Measurements from ENCODE around the gene SNRPA1. TPM values are rescaled to one million over a fixed set of nuclear protein-coding genes. Genes with fewer than 3 reads are reported as not detected.

Gene SNRPA1
- total RNA-seq, 2 experiments from 2014 or later = 214 to 222 TPM

DNA sequence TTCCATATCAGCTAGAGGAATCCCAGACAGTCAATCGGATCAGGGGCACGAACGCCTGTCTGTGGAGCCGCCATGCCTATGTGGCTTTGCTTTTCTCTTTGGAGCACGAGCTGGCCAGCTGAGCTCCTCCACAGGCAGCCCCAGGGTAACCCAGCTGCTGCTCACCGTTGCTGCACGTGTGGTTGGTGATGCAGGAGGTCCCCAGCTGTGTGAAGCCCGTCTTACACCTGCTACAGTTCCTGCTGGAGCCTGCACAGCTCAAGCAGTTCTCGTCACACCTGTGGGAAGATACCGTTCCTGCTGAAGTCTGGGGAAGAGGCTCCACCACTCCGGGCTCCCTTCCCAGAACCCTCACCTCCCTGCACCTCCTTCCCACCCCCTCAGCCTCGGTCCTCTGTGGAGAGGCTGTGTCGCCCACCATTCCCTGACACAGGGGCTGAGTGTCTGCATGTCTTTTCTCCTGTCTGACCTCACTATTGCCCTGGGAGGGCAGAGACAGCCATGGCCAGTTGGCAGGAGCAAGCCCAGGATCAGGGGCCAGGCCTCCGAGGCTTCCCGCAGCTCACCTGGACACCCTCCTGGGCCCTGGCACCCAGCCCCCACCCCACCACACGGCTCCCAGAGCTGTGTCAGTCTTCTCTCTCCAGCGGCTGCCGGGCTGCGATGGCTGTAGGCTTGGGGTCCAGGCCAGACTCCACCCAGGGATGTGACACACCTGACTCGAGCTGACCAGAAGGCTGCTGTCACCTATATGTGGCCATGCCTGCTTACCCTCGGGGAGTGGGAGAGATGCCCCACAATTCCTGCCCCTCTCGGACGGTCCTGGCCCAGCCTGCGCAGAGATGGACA, 12.2 kb upstream of the SNRPA1 start:
- ATAC-seq (ENCODE audit: poor library complexity) (no peak), DNase-seq (peak in 1 of 14 experiments; percentile 29)
- intact Hi-C loops (cut with DNase I, micrococcal nuclease) = no loop called here
- H3K36me3 ChIP-seq (ENCODE audit: insufficient read depth, low read length) = no peaks in the 10 kb centered on the region
- H3K9me3 ChIP-seq (ENCODE audit: control insufficient read depth in 1 of 2, insufficient read depth in 1 of 2, low read length in 2 of 2) = no peaks in the 10 kb centered on the region
- no peak overlapping the region for H3K27ac ChIP-seq (ENCODE audit: low read depth in 1 of 2, low read length in 2 of 2)
- Mint-ChIP-seq H3K9me3 (no peaks in the 10 kb centered on the region), H3K4me1 (ENCODE audit: low read depth) (no peaks in the 10 kb centered on the region), H3K4me3 (no peak overlapping the region), H3K36me3 (ENCODE audit: low read depth) (no peaks in the 10 kb centered on the region), H3K27me3 (peaks cover 3% of the 10 kb centered on the region), H3K27ac (no peak overlapping the region)
- ChIA-PET POLR2A (interaction anchor here (1.0 kb wide), 1 partner anchor 13 kb away, joined by 3 read pairs; no protein-coding TSS in a partner anchor), CTCF (no interaction called here)
- H3K4me1 ChIP-seq (ENCODE audit: insufficient read depth, low read length) = no peaks in the 10 kb centered on the region
- no peak overlapping the region for H3K4me3 ChIP-seq (ENCODE audit: low read length)
- TF ChIP-seq CTCF (IDR thresholded peaks at IDR 0.05) = no peak
- peaks cover 0 to 2% of the 10 kb centered on the region in 2 experiments for H3K27me3 ChIP-seq (ENCODE audit: control insufficient read depth in 1 of 2, insufficient read depth in 2 of 2, low read length in 2 of 2)

GRCh38 chr15:101306341-101307047, 11.4 kb upstream of the SNRPA1 start:
- no peaks in the 10 kb centered on the region for H3K36me3 ChIP-seq (ENCODE audit: insufficient read depth, low read length)
- no peak for ATAC-seq (ENCODE audit: poor library complexity)
- peaks cover 0 to 2% of the 10 kb centered on the region in 2 experiments for H3K27me3 ChIP-seq (ENCODE audit: control insufficient read depth in 1 of 2, insufficient read depth in 2 of 2, low read length in 2 of 2)
- Mint-ChIP-seq H3K9me3 (no peaks in the 10 kb centered on the region), H3K4me3 (no peak overlapping the region), H3K4me1 (ENCODE audit: low read depth) (no peaks in the 10 kb centered on the region), H3K27ac (no peak overlapping the region), H3K36me3 (ENCODE audit: low read depth) (no peaks in the 10 kb centered on the region), H3K27me3 (no peaks in the 10 kb centered on the region)
- no peaks in the 10 kb centered on the region for H3K9me3 ChIP-seq (ENCODE audit: control insufficient read depth in 1 of 2, insufficient read depth in 1 of 2, low read length in 2 of 2)
- H3K4me3 ChIP-seq (ENCODE audit: low read length) = no peak overlapping the region
- no peaks in the 10 kb centered on the region for H3K4me1 ChIP-seq (ENCODE audit: insufficient read depth, low read length)
- no peak for TF ChIP-seq CTCF (IDR thresholded peaks at IDR 0.05)
- peak in 1 of 14 experiments; percentile 20 for DNase-seq
- ChIA-PET CTCF (no interaction called here), POLR2A (no interaction called here)
- no peak overlapping the region for H3K27ac ChIP-seq (ENCODE audit: low read depth in 1 of 2, low read length in 2 of 2)
- intact Hi-C loops (cut with DNase I, micrococcal nuclease) = no loop called here

GRCh38 chr15:101305820-101306255, 10.8 kb upstream of the SNRPA1 start:
- ATAC-seq (ENCODE audit: poor library complexity) (no peak), DNase-seq (peak in 1 of 14 experiments; percentile 24)
- no peaks in the 10 kb centered on the region for H3K9me3 Mint-ChIP-seq
- Histone ChIP-seq H3K4me1 (ENCODE audit: insufficient read depth, low read length) (no peaks in the 10 kb centered on the region), H3K4me3 (ENCODE audit: low read length) (no peak overlapping the region), H3K9me3 (ENCODE audit: control insufficient read depth in 1 of 2, insufficient read depth in 1 of 2, low read length in 2 of 2) (no peaks in the 10 kb centered on the region), H3K27me3 (ENCODE audit: control insufficient read depth in 1 of 2, insufficient read depth in 2 of 2, low read length in 2 of 2) (peaks cover 0 to 2% of the 10 kb centered on the region in 2 experiments), H3K27ac (ENCODE audit: low read depth in 1 of 2, low read length in 2 of 2) (no peak overlapping the region), H3K36me3 (ENCODE audit: insufficient read depth, low read length) (no peaks in the 10 kb centered on the region)
- no peak for TF ChIP-seq CTCF (IDR thresholded peaks at IDR 0.05)
- H3K4me1 Mint-ChIP-seq (ENCODE audit: low read depth) = no peaks in the 10 kb centered on the region
- ChIA-PET POLR2A (no interaction called here), CTCF (interaction anchor here (0.7 kb wide), 1 partner anchor 15 kb away, joined by 4 read pairs; no protein-coding TSS in a partner anchor)
- H3K36me3 Mint-ChIP-seq (ENCODE audit: low read depth) = no peaks in the 10 kb centered on the region
- intact Hi-C loops (cut with DNase I, micrococcal nuclease) = no loop called here
- H3K27me3 Mint-ChIP-seq = no peaks in the 10 kb centered on the region
- H3K27ac Mint-ChIP-seq = no peak overlapping the region
- H3K4me3 Mint-ChIP-seq = no peak overlapping the region
